Adipocyte (in vitro differentiated cells): Measurements from ENCODE around the gene AP1G2.
"Not testable (repeated sequence)": the region's sequence is repeated elsewhere in the genome, so short reads cannot be mapped to it uniquely, and the experiment has no call there.

ENCODE experiments used
- DNase-seq: peaks from one replicate; pipeline ENCODE4 v3.0.0-alpha.2; 2015; ENCODE audit warnings: low read depth
- H3K27me3 ChIP-seq: replicated peaks from 2 replicates; pipeline ENCODE4 v1.7.0; 2013; ENCODE audit warnings: mild to moderate bottlenecking, low read length, moderate library complexity; ENCODE audit not compliant: control insufficient read depth, insufficient read depth
- H3K36me3 ChIP-seq: 2 replicates; pipeline ENCODE4 v1.7.0; 2013; ENCODE audit warnings: low read length, mild to moderate bottlenecking, moderate library complexity; ENCODE audit not compliant: control insufficient read depth, insufficient read depth, severe bottlenecking
- H3K4me1 ChIP-seq: 2 replicates; pipeline ENCODE4 v1.7.0; 2013; ENCODE audit warnings: mild to moderate bottlenecking, low read length, moderate library complexity; ENCODE audit not compliant: control insufficient read depth, insufficient read depth
- H3K4me3 ChIP-seq: 2 replicates; pipeline ENCODE4 v1.7.0; 2013; ENCODE audit warnings: mild to moderate bottlenecking, low read length, moderate library complexity
- H3K9ac ChIP-seq: 2 replicates; pipeline ENCODE4 v1.7.0; 2013; ENCODE audit warnings: mild to moderate bottlenecking, low read length, moderate library complexity
- H3K9me3 ChIP-seq: 2 replicates; pipeline ENCODE4 v1.7.0; 2013; ENCODE audit warnings: mild to moderate bottlenecking, low read length, moderate library complexity; ENCODE audit not compliant: control insufficient read depth

AP1G2 gene

GRCh38 chr14:23567186-23568020 lies at the start of gene AP1G2:
Gene AP1G2 (minus strand): TSS chr14:23567791. CDS start chr14:23567314, 477 bp downstream.
- H3K36me3 ChIP-seq = no peaks in the 10 kb centered on the region
- peaks cover 13% of the 10 kb centered on the region for H3K27me3 ChIP-seq
- H3K9me3 ChIP-seq = no peaks in the 10 kb centered on the region
- DNase-seq = peak; percentile 63
- H3K9ac ChIP-seq = peak within 1 kb of the TSS; percentile 83
- H3K4me3 ChIP-seq = peak within 1 kb of the TSS; percentile 85
- H3K4me1 ChIP-seq = peaks cover 3% of the 10 kb centered on the region

- no peak for DNase-seq
- H3K4me1 ChIP-seq = peaks cover 4% of the 10 kb centered on the region
- no peak overlapping the region for H3K4me3 ChIP-seq
- no peaks in the 10 kb centered on the region for H3K9me3 ChIP-seq
- H3K36me3 ChIP-seq = no peaks in the 10 kb centered on the region
- H3K9ac ChIP-seq = no peak overlapping the region
- peaks cover 41% of the 10 kb centered on the region for H3K27me3 ChIP-seq
Measured at GRCh38 chr14:23615856-23616255, 48.3 kb upstream of the AP1G2 start.

- Histone ChIP-seq H3K36me3 (no peaks in the 10 kb centered on the region), H3K27me3 (peaks cover 52% of the 10 kb centered on the region), H3K4me3 (no peak overlapping the region), H3K9ac (no peak overlapping the region), H3K4me1 (peaks cover 4% of the 10 kb centered on the region), H3K9me3 (no peaks in the 10 kb centered on the region)
- DNase-seq = no peak
Measured at GRCh38 chr14:23614395-23614828, 46.8 kb upstream of the AP1G2 start.

GRCh38 chr14:23613242-23614070 lies 45.9 kb upstream of the AP1G2 start:
- Histone ChIP-seq H3K4me1 (peaks cover 2% of the 10 kb centered on the region), H3K4me3 (no peak overlapping the region)

GRCh38 chr14:23612802-23613201 lies 45.2 kb upstream of the AP1G2 start:
- no peak for DNase-seq
- Histone ChIP-seq H3K27me3 (peaks cover 50% of the 10 kb centered on the region), H3K4me1 (no peaks in the 10 kb centered on the region), H3K36me3 (no peaks in the 10 kb centered on the region), H3K4me3 (no peak overlapping the region), H3K9me3 (no peaks in the 10 kb centered on the region), H3K9ac (no peak overlapping the region)

More at GRCh38 chr14:23613242-23614070, 45.9 kb upstream of the AP1G2 start:
- no peaks in the 10 kb centered on the region for H3K36me3 ChIP-seq
- H3K9ac ChIP-seq = no peak overlapping the region
- H3K9me3 ChIP-seq = no peaks in the 10 kb centered on the region
- DNase-seq = no peak
- peaks cover 50% of the 10 kb centered on the region for H3K27me3 ChIP-seq

- Histone ChIP-seq H3K4me1 (no peaks in the 10 kb centered on the region), H3K36me3 (no peaks in the 10 kb centered on the region), H3K27me3 (peaks cover 54% of the 10 kb centered on the region), H3K4me3 (no peak overlapping the region), H3K9ac (no peak overlapping the region), H3K9me3 (no peaks in the 10 kb centered on the region)
- no peak for DNase-seq
Measured at GRCh38 chr14:23612354-23612732, 44.8 kb upstream of the AP1G2 start.

GRCh38 chr14:23610815-23611289 lies 43.3 kb upstream of the AP1G2 start:
- Histone ChIP-seq H3K27me3 (peaks cover 57% of the 10 kb centered on the region), H3K4me3 (no peak overlapping the region), H3K4me1 (no peaks in the 10 kb centered on the region), H3K9me3 (no peaks in the 10 kb centered on the region), H3K9ac (no peak overlapping the region), H3K36me3 (no peaks in the 10 kb centered on the region)
- no peak for DNase-seq

- H3K4me1 ChIP-seq = no peaks in the 10 kb centered on the region
- no peak overlapping the region for H3K4me3 ChIP-seq
- H3K9me3 ChIP-seq = no peaks in the 10 kb centered on the region
- DNase-seq = no peak
- no peaks in the 10 kb centered on the region for H3K36me3 ChIP-seq
- H3K27me3 ChIP-seq = peaks cover 57% of the 10 kb centered on the region
- H3K9ac ChIP-seq = no peak overlapping the region
Measured at GRCh38 chr14:23610090-23610814, 42.7 kb upstream of the AP1G2 start.

- H3K9ac ChIP-seq, DNase-seq, H3K4me1 ChIP-seq, H3K9me3 ChIP-seq, H3K4me3 ChIP-seq, H3K36me3 ChIP-seq: not testable (repeated sequence)
- peaks cover 51% of the 10 kb centered on the region for H3K27me3 ChIP-seq
Measured at GRCh38 chr14:23609411-23610089, 42.0 kb upstream of the AP1G2 start.

GRCh38 chr14:23609001-23609400 lies 41.4 kb upstream of the AP1G2 start:
- Histone ChIP-seq H3K9me3 (no peaks in the 10 kb centered on the region), H3K27me3 (peaks cover 46% of the 10 kb centered on the region), H3K4me3 (no peak overlapping the region), H3K36me3 (no peaks in the 10 kb centered on the region), H3K9ac (no peak overlapping the region), H3K4me1 (no peaks in the 10 kb centered on the region)
- DNase-seq = no peak
